ENCODE data around the gene TENM3. TPM values are rescaled to one million over a fixed set of nuclear protein-coding genes. Genes with fewer than 3 reads are reported as not detected.

The TENM3 gene
- total RNA-seq, 1 donor from 2014 or later: 106 TPM

DNA sequence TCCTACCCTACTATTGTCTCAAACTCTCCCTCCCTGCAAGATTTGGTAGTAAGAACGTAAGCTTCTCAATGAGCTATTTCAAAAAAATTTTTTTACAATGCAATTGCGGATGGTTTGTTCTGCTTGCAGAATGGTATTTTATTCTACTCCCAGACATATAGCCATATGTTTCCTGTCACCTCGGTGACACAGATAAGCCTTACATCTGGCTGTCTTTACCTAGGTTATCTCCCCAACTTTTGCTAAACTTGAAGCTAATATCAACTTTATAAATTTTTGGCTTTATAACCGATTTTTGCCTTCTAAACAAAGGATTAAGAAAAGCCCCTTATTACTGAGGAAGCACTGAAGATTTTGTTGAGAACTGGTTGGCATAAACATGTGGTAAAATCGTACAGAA, 331.5 kb downstream of the TENM3 start:
- no peak overlapping the region for H3K27ac Mint-ChIP-seq
- H3K4me1 Mint-ChIP-seq: peaks cover 28% of the 10 kb centered on the region
- DNase-seq (ENCODE audit: low spot score in 2 of 2, unreplicated experiment in 2 of 2): no peak
- no peaks in the 10 kb centered on the region for H3K36me3 Mint-ChIP-seq
- no peaks in the 10 kb centered on the region for H3K27me3 Mint-ChIP-seq (ENCODE audit: low read depth)
- TF ChIP-seq, protein P1, sequence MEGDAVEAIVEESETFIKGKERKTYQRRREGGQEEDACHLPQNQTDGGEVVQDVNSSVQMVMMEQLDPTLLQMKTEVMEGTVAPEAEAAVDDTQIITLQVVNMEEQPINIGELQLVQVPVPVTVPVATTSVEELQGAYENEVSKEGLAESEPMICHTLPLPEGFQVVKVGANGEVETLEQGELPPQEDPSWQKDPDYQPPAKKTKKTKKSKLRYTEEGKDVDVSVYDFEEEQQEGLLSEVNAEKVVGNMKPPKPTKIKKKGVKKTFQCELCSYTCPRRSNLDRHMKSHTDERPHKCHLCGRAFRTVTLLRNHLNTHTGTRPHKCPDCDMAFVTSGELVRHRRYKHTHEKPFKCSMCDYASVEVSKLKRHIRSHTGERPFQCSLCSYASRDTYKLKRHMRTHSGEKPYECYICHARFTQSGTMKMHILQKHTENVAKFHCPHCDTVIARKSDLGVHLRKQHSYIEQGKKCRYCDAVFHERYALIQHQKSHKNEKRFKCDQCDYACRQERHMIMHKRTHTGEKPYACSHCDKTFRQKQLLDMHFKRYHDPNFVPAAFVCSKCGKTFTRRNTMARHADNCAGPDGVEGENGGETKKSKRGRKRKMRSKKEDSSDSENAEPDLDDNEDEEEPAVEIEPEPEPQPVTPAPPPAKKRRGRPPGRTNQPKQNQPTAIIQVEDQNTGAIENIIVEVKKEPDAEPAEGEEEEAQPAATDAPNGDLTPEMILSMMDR (IDR thresholded peaks at IDR 0.05; ENCODE audit: unreplicated experiment): no peak
- H3K4me3 Mint-ChIP-seq: no peak overlapping the region
- no peaks in the 10 kb centered on the region for H3K9me3 Mint-ChIP-seq

DNA sequence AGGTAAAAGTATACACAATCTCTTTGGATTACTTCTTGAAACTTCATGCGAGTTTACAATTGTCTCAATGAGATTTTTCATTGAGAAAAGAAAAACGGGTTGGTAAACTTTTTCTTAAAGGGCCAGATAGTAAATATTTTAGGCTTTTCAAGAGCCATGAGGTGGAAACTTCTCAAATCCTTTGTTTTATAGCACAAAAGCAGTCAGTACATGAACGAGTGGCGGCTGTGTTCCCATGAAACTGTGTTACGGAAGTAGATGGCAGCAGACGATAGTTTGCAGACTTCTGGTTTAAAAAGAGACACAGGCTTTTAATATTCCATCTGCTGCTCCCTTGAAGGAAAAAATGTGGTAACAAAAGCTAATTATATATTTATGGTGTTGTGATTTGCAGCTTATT, 332.0 kb downstream of the TENM3 start:
- DNase-seq (ENCODE audit: low spot score in 2 of 2, unreplicated experiment in 2 of 2): no peak
- no peaks in the 10 kb centered on the region for H3K9me3 Mint-ChIP-seq
- peaks cover 25% of the 10 kb centered on the region for H3K4me1 Mint-ChIP-seq
- no peaks in the 10 kb centered on the region for H3K36me3 Mint-ChIP-seq
- H3K27ac Mint-ChIP-seq: no peak overlapping the region
- TF ChIP-seq, protein P1 (IDR thresholded peaks at IDR 0.05; ENCODE audit: unreplicated experiment): no peak
- H3K27me3 Mint-ChIP-seq (ENCODE audit: low read depth): no peaks in the 10 kb centered on the region
- H3K4me3 Mint-ChIP-seq: no peak overlapping the region

DNA sequence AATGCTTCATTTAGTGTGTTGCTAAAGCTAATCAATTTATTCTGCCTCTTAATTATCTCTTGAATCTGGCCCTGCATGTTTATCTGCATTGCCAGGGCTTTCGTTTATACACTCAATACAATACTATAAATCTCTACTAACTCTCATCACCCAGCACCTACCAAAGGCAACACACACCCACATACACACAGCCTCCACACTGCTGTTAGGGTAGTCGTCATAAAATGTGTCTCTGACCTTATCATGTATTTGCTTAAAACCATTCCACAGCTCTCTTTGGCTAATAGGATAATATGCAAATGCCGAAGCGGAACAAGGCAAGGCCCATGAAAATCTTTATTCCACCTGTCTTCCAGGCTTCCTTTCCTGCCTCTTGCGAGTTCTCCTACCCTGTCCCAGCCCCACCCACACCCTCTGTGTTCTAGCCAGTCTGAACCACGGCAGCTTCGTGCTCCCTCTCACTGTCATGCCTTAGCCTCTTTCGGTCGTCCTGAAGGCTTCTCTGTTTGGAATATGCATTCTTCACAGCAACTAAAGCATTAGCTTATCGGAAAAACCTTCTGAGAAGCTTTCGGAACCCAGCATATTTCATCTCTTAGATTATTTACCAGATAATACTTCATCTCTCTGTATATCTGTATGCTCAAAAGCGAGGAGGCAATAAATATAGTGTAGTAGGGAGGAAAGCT, 333.5 kb downstream of the TENM3 start:
- Mint-ChIP-seq H3K9me3 (no peaks in the 10 kb centered on the region), H3K27ac (peak overlapping the region; percentile 58), H3K27me3 (ENCODE audit: low read depth) (no peaks in the 10 kb centered on the region), H3K4me3 (peak overlapping the region; percentile 11), H3K36me3 (no peaks in the 10 kb centered on the region), H3K4me1 (peaks cover 24% of the 10 kb centered on the region)
- TF ChIP-seq, protein P1 (IDR thresholded peaks at IDR 0.05; ENCODE audit: unreplicated experiment): no peak
- no peak for DNase-seq (ENCODE audit: low spot score in 2 of 2, unreplicated experiment in 2 of 2)

DNA sequence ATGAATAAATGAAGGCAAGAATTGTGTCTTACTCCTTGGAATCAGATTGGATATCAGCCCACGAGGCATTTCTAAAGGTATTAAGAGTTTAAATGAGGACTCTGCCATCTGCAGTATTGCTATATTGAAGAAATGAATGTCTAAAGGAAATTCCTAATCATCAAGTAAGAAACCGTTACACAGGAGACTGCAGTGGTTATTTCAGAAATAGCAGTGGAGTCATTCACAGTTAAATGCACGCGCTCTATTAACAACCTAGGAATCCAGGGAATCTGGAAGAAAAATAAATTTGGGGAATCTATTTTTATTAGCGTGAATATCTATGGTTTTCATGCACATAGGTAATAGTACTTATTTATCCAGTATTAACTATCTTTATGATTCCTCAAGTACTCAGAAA, 334.2 kb downstream of the TENM3 start:
- TF ChIP-seq, protein P1 (IDR thresholded peaks at IDR 0.05; ENCODE audit: unreplicated experiment): no peak
- Mint-ChIP-seq H3K4me3 (no peak overlapping the region), H3K27ac (peak overlapping the region; percentile 58), H3K27me3 (ENCODE audit: low read depth) (no peaks in the 10 kb centered on the region), H3K36me3 (no peaks in the 10 kb centered on the region), H3K9me3 (no peaks in the 10 kb centered on the region), H3K4me1 (peaks cover 30% of the 10 kb centered on the region)
- DNase-seq (ENCODE audit: low spot score in 2 of 2, unreplicated experiment in 2 of 2): no peak

DNA sequence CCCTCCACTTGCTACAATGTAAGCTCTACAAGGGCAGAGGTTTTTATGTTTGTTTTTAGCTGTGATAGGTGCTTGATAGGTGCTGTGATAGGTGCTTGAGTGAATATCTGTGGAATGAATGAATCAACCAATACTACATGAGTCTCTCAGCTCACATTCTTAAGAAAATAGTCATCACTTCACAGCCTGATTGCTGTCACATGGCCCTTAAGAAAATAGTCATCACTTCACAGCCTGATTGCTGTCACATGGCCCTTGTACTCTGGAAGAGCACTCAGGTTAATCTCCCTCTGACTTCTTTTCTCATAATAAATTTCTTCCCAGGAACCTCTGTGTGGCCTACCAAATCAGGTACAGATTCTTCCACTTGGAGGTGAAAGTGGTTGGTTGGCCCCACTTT, 335.2 kb downstream of the TENM3 start:
- H3K36me3 Mint-ChIP-seq: no peaks in the 10 kb centered on the region
- H3K4me1 Mint-ChIP-seq: peaks cover 38% of the 10 kb centered on the region
- H3K4me3 Mint-ChIP-seq: no peak overlapping the region
- no peak for DNase-seq (ENCODE audit: low spot score in 2 of 2, unreplicated experiment in 2 of 2)
- no peak overlapping the region for H3K27ac Mint-ChIP-seq
- TF ChIP-seq, protein P1 (IDR thresholded peaks at IDR 0.05; ENCODE audit: unreplicated experiment): no peak
- no peaks in the 10 kb centered on the region for H3K27me3 Mint-ChIP-seq (ENCODE audit: low read depth)
- H3K9me3 Mint-ChIP-seq: no peaks in the 10 kb centered on the region

Data from mesothelial cell of epicardium (in vitro differentiated cells).